Glutamatergic neuron (in vitro differentiated cells): ENCODE measurements around the gene CCL22. TPM values are rescaled to one million over a fixed set of nuclear protein-coding genes. Genes with fewer than 3 reads are reported as not detected.

Experiments used
- DNase-seq: peaks from one replicate; pipeline ENCODE4 v3.0.0; 2022
- H3K27ac Mint-ChIP-seq: one replicate; pipeline ENCODE4 v1.8.0; 2020; ENCODE audit warnings: mild to moderate bottlenecking, mixed read lengths, inconsistent platforms; ENCODE audit not compliant: unreplicated experiment
- H3K27me3 Mint-ChIP-seq: one replicate; pipeline ENCODE4 v1.8.0; 2020; ENCODE audit warnings: mild to moderate bottlenecking, moderate library complexity, mixed read lengths, inconsistent platforms; ENCODE audit not compliant: unreplicated experiment
- H3K36me3 Mint-ChIP-seq: one replicate; pipeline ENCODE4 v1.8.0; 2020; ENCODE audit warnings: mild to moderate bottlenecking, mixed read lengths, inconsistent platforms; ENCODE audit not compliant: unreplicated experiment
- H3K4me1 Mint-ChIP-seq: one replicate; pipeline ENCODE4 v1.8.0; 2020; ENCODE audit warnings: mild to moderate bottlenecking, low read depth, mixed read lengths, inconsistent platforms; ENCODE audit not compliant: unreplicated experiment
- H3K4me3 Mint-ChIP-seq: one replicate; pipeline ENCODE4 v1.8.0; 2020; ENCODE audit warnings: mild to moderate bottlenecking, mixed read lengths, inconsistent platforms; ENCODE audit not compliant: unreplicated experiment
- H3K9me3 Mint-ChIP-seq: one replicate; pipeline ENCODE4 v1.8.0; 2020; ENCODE audit warnings: mild to moderate bottlenecking, moderate library complexity, mixed read lengths, inconsistent platforms; ENCODE audit not compliant: unreplicated experiment
- long read RNA-seq: library from polyadenylated mRNA; unstranded; transcript quantifications from one replicate; pipeline ENCODE4 v2.0.0, GENCODE V29; 2020; ENCODE audit not compliant: unreplicated experiment
- total RNA-seq: library from RNA; stranded (reverse); fragmentation: NEBNext Ultra II Directional; extraction: Animal tissue kit (Norgen Biotek cat#: 25700); gene quantifications from one replicate; pipeline ENCODE4 v1.2.1, GENCODE V29; 2021; ENCODE audit not compliant: unreplicated experiment
- TF ChIP-seq, protein P1 (sequence below): fragments of 200-600 bp; sonication (generic); IDR thresholded peaks from one replicate; pipeline ENCODE4 v1.5.0; 2021; ENCODE audit not compliant: partially characterized antibody, unreplicated experiment

CCL22 gene, protein sequence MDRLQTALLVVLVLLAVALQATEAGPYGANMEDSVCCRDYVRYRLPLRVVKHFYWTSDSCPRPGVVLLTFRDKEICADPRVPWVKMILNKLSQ
- total RNA-seq, result not detected
- long read RNA-seq, result 0 reads

DNA sequence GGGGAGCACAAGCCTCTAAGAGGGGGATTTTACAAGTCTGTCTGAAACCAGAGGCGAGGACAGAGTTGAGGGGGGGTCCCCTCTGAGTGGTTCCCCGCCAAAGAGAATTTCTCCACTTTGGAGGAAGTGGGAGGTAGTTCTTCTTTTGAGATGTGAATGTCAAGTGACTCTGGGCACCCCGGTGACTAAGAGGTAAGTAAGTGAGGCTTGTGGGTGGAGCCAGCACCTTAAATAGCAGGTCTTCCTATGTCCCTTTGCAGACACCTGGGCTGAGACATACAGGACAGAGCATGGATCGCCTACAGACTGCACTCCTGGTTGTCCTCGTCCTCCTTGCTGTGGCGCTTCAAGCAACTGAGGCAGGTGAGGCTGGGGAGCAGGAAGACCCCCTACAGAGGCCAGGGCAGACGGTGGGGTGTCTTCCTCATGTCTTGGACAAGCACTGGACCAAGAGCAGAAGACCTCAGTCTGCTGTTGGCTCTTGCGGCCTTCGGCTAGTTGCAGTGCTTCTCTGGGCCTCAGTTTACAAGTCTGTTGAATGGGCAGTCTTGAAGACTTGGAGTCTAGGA is at the start of gene CCL22:
Gene CCL22, plus strand, starts transcription at position 257 of the 569 bp plus-strand sequence. Its CDS starts 34 bp downstream, at position 291.
- no peak within 1 kb of the TSS for H3K4me3 Mint-ChIP-seq
- H3K27ac Mint-ChIP-seq, result no peak within 1 kb of the TSS
- H3K9me3 Mint-ChIP-seq, result no peaks in the 10 kb centered on the region

DNA sequence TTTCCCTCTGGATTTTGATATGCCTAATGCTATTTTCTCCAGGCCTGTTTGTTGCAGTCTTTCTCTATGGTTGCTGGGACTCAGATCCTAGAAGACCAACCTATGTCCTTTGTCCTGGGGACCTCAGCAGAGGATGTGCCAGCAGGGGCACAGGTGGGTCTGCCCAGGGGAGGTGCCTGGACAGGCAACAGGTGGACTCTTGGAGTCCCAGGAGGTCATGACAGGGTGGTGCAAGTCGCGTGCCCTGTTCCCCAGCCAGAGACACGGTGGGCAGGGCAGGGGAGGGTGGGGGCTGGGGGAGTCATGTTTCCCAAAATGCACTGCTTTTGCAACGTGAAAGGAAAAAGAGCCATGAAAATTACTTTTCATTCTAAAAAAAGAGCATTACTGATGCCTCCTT is 47.8 kb upstream of the CCL22 start:
- DNase-seq, result no peak
- no peaks in the 10 kb centered on the region for H3K9me3 Mint-ChIP-seq
- no peak overlapping the region for H3K27ac Mint-ChIP-seq
- H3K36me3 Mint-ChIP-seq, result no peaks in the 10 kb centered on the region
- H3K4me1 Mint-ChIP-seq, result no peaks in the 10 kb centered on the region
- H3K27me3 Mint-ChIP-seq, result peaks cover 4% of the 10 kb centered on the region
- TF ChIP-seq, protein P1, sequence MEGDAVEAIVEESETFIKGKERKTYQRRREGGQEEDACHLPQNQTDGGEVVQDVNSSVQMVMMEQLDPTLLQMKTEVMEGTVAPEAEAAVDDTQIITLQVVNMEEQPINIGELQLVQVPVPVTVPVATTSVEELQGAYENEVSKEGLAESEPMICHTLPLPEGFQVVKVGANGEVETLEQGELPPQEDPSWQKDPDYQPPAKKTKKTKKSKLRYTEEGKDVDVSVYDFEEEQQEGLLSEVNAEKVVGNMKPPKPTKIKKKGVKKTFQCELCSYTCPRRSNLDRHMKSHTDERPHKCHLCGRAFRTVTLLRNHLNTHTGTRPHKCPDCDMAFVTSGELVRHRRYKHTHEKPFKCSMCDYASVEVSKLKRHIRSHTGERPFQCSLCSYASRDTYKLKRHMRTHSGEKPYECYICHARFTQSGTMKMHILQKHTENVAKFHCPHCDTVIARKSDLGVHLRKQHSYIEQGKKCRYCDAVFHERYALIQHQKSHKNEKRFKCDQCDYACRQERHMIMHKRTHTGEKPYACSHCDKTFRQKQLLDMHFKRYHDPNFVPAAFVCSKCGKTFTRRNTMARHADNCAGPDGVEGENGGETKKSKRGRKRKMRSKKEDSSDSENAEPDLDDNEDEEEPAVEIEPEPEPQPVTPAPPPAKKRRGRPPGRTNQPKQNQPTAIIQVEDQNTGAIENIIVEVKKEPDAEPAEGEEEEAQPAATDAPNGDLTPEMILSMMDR, result no peak
- no peak overlapping the region for H3K4me3 Mint-ChIP-seq

More for the DNA sequence above, at the start of gene CCL22:
- H3K4me1 Mint-ChIP-seq, result no peaks in the 10 kb centered on the region
- no peak for DNase-seq
- no peaks in the 10 kb centered on the region for H3K27me3 Mint-ChIP-seq
- H3K36me3 Mint-ChIP-seq, result no peaks in the 10 kb centered on the region
- TF ChIP-seq, protein P1, result no peak

DNA sequence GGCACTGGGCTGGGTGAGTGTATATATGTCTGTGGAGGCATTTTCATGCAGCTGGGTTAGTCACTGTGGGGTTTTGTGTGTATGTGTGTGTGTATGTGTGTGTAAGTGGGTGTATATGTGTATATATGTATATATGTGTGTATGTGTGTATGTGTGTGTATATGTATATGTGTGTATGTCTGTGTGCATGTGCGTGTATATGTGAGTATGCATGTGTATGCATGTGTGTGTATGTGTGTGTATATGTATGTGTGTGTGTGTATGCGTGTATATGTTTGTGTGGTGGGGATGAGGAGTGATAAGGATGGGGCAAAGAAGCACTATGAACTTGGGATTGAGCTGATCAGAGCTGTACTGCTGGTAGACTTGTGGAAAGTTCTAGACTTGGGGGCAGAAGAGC is 45.1 kb upstream of the CCL22 start:
- Mint-ChIP-seq H3K36me3 (no peaks in the 10 kb centered on the region), H3K4me1 (no peaks in the 10 kb centered on the region), H3K27me3 (peaks cover 6% of the 10 kb centered on the region), H3K27ac (no peak overlapping the region), H3K4me3 (no peak overlapping the region), H3K9me3 (peaks cover 4% of the 10 kb centered on the region)
- TF ChIP-seq, protein P1, result no peak
- no peak for DNase-seq

DNA sequence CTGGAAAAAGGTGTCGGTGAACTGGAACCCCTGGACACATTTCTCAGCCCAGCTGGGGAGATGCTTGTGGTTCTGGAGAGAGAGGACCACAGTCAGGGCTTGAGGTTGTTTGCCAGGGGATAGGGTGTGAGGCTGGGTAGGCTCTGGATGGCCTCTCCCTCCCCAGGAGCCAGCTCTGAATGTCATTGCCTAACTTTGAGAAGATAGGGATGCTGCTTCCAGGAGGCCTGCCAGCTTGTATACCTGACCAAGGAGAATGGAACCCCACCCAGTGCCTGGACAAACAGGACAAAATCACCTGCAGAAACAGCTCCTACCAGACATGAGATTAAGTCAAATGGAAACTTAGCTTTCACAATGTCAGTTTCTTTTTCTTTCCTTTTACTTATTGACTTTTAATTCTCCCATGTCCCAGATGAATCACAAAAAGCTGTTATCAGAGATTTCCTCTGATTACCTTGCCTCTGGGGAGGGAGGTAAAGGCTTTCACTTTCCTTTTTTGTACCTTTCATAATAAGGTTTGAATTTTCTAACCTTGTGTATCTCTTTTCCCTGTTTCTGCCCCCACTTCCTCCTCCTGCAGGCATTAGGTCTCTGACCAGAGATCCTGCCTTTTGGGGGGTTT is 44.3 kb upstream of the CCL22 start:
- no peak for DNase-seq
- Mint-ChIP-seq H3K9me3 (peaks cover 4% of the 10 kb centered on the region), H3K36me3 (no peaks in the 10 kb centered on the region), H3K4me1 (no peaks in the 10 kb centered on the region), H3K27me3 (peaks cover 6% of the 10 kb centered on the region), H3K27ac (no peak overlapping the region), H3K4me3 (no peak overlapping the region)
- TF ChIP-seq, protein P1, result no peak

DNA sequence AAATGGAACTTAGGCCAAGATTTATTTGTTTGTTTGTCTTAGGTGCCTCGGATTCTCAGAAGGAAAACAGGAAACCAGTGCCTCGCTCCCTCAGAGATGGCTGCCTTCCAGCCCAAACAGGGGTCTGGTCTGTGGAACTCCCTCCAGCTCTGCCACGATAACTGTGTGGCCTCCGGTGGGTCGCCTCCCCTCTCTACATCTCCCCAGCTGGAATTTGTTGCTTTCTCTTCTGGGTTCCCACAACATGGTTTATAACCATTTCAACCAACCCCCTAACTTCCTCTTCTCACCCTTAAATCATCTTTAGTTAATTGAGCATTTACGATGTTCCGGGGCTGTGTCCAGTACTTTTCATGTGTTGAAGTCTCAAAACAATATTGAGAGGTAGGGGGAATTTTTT is 43.2 kb upstream of the CCL22 start:
- no peaks in the 10 kb centered on the region for H3K4me1 Mint-ChIP-seq
- no peak overlapping the region for H3K27ac Mint-ChIP-seq
- TF ChIP-seq, protein P1, result no peak
- H3K27me3 Mint-ChIP-seq, result peaks cover 6% of the 10 kb centered on the region
- no peak for DNase-seq
- peaks cover 4% of the 10 kb centered on the region for H3K9me3 Mint-ChIP-seq
- no peak overlapping the region for H3K4me3 Mint-ChIP-seq
- no peaks in the 10 kb centered on the region for H3K36me3 Mint-ChIP-seq
